ENCODE data around the gene PRSS27.
"Not testable (repeated sequence)": the region's sequence is repeated elsewhere in the genome, so short reads cannot be mapped to it uniquely, and the experiment has no call there.

GRCh38 chr16:2686075-2686474 lies 33.9 kb downstream of the PRSS27 start:
- TF ChIP-seq, protein P1, sequence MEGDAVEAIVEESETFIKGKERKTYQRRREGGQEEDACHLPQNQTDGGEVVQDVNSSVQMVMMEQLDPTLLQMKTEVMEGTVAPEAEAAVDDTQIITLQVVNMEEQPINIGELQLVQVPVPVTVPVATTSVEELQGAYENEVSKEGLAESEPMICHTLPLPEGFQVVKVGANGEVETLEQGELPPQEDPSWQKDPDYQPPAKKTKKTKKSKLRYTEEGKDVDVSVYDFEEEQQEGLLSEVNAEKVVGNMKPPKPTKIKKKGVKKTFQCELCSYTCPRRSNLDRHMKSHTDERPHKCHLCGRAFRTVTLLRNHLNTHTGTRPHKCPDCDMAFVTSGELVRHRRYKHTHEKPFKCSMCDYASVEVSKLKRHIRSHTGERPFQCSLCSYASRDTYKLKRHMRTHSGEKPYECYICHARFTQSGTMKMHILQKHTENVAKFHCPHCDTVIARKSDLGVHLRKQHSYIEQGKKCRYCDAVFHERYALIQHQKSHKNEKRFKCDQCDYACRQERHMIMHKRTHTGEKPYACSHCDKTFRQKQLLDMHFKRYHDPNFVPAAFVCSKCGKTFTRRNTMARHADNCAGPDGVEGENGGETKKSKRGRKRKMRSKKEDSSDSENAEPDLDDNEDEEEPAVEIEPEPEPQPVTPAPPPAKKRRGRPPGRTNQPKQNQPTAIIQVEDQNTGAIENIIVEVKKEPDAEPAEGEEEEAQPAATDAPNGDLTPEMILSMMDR (IDR thresholded peaks at IDR 0.05; ENCODE audit: insufficient read depth, low read depth, low read length) = not testable (repeated sequence)
- not testable (repeated sequence) for TF ChIP-seq EZH2 (IDR thresholded peaks at IDR 0.05; ENCODE audit: insufficient read depth, low read length)

All from astrocyte (in vitro differentiated cells and primary cell).